GM21381 (cell line): ENCODE results near the gene SOCS1.

Source experiments
- ATAC-seq: cut with Tn5 transposase; IDR thresholded peaks from one replicate; pipeline ENCODE4 v1.9.1; 2021; ENCODE audit warnings: mild to moderate bottlenecking, moderate library complexity; ENCODE audit not compliant: unreplicated experiment

SOCS1 gene

GRCh38 chr16:11263737-11264136 lies 7.7 kb upstream of the SOCS1 start:
- no peak for ATAC-seq

GRCh38 chr16:11262915-11263314 lies 6.9 kb upstream of the SOCS1 start:
- no peak for ATAC-seq

GRCh38 chr16:11260596-11260966 lies 4.6 kb upstream of the SOCS1 start:
- no peak for ATAC-seq

- ATAC-seq = no peak
Observed at GRCh38 chr16:11259655-11260595, 3.9 kb upstream of the SOCS1 start.

GRCh38 chr16:11258553-11259492 lies 2.8 kb upstream of the SOCS1 start:
- no peak for ATAC-seq

GRCh38 chr16:11257131-11257938 lies 1.3 kb upstream of the SOCS1 start:
- no peak for ATAC-seq

- ATAC-seq = no peak
Observed at GRCh38 chr16:11256661-11257130, 692 bp upstream of the SOCS1 start.

GRCh38 chr16:11254913-11255736 lies 879 bp downstream of the SOCS1 start:
- peak; percentile 0 for ATAC-seq

GRCh38 chr16:11253995-11254912 lies 1.8 kb downstream of the SOCS1 start:
- ATAC-seq = no peak

- no peak for ATAC-seq
Observed at GRCh38 chr16:11253009-11253994, 2.7 kb downstream of the SOCS1 start.

GRCh38 chr16:11252482-11252931 lies 3.5 kb downstream of the SOCS1 start:
- no peak for ATAC-seq

GRCh38 chr16:11251525-11252481 lies 4.2 kb downstream of the SOCS1 start:
- ATAC-seq = no peak

- no peak for ATAC-seq
Observed at GRCh38 chr16:11250786-11251524, 5.0 kb downstream of the SOCS1 start.

GRCh38 chr16:11250091-11250785 lies 5.8 kb downstream of the SOCS1 start:
- ATAC-seq = no peak
